WTC11 (cell line): ENCODE measurements around the gene ANGEL2. TPM values are rescaled to one million over a fixed set of nuclear protein-coding genes. Genes with fewer than 3 reads are reported as not detected.

ENCODE experiments used
- ATAC-seq: fragments of 200-7000 bp; cut with Tn5 transposase; 2 replicates; pipeline ENCODE4 v1.10.0; 2021; ENCODE audit warnings: mild to moderate bottlenecking, moderate library complexity
- CTCF ChIA-PET: fragments of 300-600 bp; sonication (Branson Sonifier 250); formaldehyde crosslinking; loops from one replicate; lab custom pipeline; 2021; ENCODE audit warnings: antibody characterized with exemption; lab: Charles Lee
- POLR2A ChIA-PET: fragments of 350-600 bp; sonication (Branson Sonifier 250); formaldehyde crosslinking; loops from one replicate; lab custom pipeline; 2021; ENCODE audit warnings: antibody characterized with exemption; lab: Charles Lee
- DNase-seq: peaks from one replicate; pipeline ENCODE4 v3.0.0; 2021; ENCODE audit warnings: low spot score
- H3K27ac Mint-ChIP-seq: 2 replicates; pipeline ENCODE4 v1.8.0; 2021; ENCODE audit warnings: mixed read lengths
- H3K27me3 Mint-ChIP-seq: 2 replicates; pipeline ENCODE4 v1.8.0; 2021; ENCODE audit warnings: low read depth, mild to moderate bottlenecking, moderate library complexity, mixed read lengths
- H3K36me3 Mint-ChIP-seq: 2 replicates; pipeline ENCODE4 v1.8.0; 2021; ENCODE audit warnings: mixed read lengths
- H3K4me1 Mint-ChIP-seq: 2 replicates; pipeline ENCODE4 v1.8.0; 2022; ENCODE audit warnings: mixed read lengths
- H3K4me3 Mint-ChIP-seq: 2 replicates; pipeline ENCODE4 v1.8.0; 2021; ENCODE audit warnings: mild to moderate bottlenecking, moderate library complexity, mixed read lengths
- H3K9me3 Mint-ChIP-seq: 2 replicates; pipeline ENCODE4 v1.8.0; 2021; ENCODE audit warnings: mixed read lengths
- ATF6 ChIP-seq: sonication (generic); formaldehyde crosslinking; IDR thresholded peaks from 2 replicates; pipeline ENCODE4 v1.8.1; 2023; ENCODE audit warnings: mild to moderate bottlenecking, missing genetic modification reagents
- CREM ChIP-seq: sonication (generic); formaldehyde crosslinking; IDR thresholded peaks from 2 replicates; pipeline ENCODE4 v1.8.1; 2022; ENCODE audit warnings: mild to moderate bottlenecking, missing genetic modification reagents, moderate library complexity
- E2F1 ChIP-seq: sonication (generic); formaldehyde crosslinking; IDR thresholded peaks from 2 replicates; pipeline ENCODE4 v1.8.0; 2022; ENCODE audit warnings: mild to moderate bottlenecking, missing genetic modification reagents
- ELF4 ChIP-seq: sonication (generic); formaldehyde crosslinking; IDR thresholded peaks from 2 replicates; pipeline ENCODE4 v1.8.1; 2022; ENCODE audit warnings: low read depth, mild to moderate bottlenecking, moderate library complexity, missing genetic modification reagents
- ESRRA ChIP-seq: sonication (generic); formaldehyde crosslinking; IDR thresholded peaks from 2 replicates; pipeline ENCODE4 v1.8.1; 2022; ENCODE audit warnings: mild to moderate bottlenecking, missing genetic modification reagents, borderline replicate concordance
- ETV6 ChIP-seq: sonication (generic); formaldehyde crosslinking; IDR thresholded peaks from 2 replicates; pipeline ENCODE4 v1.8.1; 2022; ENCODE audit warnings: mild to moderate bottlenecking, missing genetic modification reagents
- GRHL2 ChIP-seq: fragments of 250-450 bp; sonication (Bioruptor Pico); IDR thresholded peaks from 2 replicates; pipeline ENCODE4 v1.8.0; 2022; ENCODE audit warnings: mild to moderate bottlenecking, moderate library complexity; ENCODE audit not compliant: insufficient replicate concordance, severe bottlenecking
- IRF1 ChIP-seq: sonication (generic); formaldehyde crosslinking; IDR thresholded peaks from 2 replicates; pipeline ENCODE4 v1.8.0; 2023; ENCODE audit warnings: missing genetic modification reagents
- NFYB ChIP-seq: sonication (generic); formaldehyde crosslinking; conservative IDR thresholded peaks from 2 replicates; pipeline ENCODE4 v1.8.0; 2022; ENCODE audit warnings: low read depth, missing genetic modification reagents
- RORB ChIP-seq: fragments of 250-450 bp; sonication (Bioruptor Pico); IDR thresholded peaks from 2 replicates; pipeline ENCODE4 v1.9.0; 2021; ENCODE audit warnings: mild to moderate bottlenecking
- ZNF263 ChIP-seq: sonication (generic); formaldehyde crosslinking; IDR thresholded peaks from 2 replicates; pipeline ENCODE4 v1.8.1; 2022; ENCODE audit warnings: low read depth, mild to moderate bottlenecking, moderate library complexity, missing genetic modification reagents
- ZNF423 ChIP-seq: fragments of 250-450 bp; sonication (Bioruptor Pico); IDR thresholded peaks from 2 replicates; pipeline ENCODE4 v2.1.2; 2022; ENCODE audit warnings: mild to moderate bottlenecking, moderate library complexity
- total RNA-seq: library from RNA; stranded (reverse); gene quantifications from 3 replicates; pipeline ENCODE4 v1.2.3, GENCODE V29; 2021
- TF ChIP-seq, protein P1 (sequence below): sonication (generic); formaldehyde crosslinking; IDR thresholded peaks from 2 replicates; pipeline ENCODE4 v1.8.1; 2022; ENCODE audit warnings: missing genetic modification reagents, borderline replicate concordance
- TF ChIP-seq, protein P2 (sequence below): sonication (generic); formaldehyde crosslinking; IDR thresholded peaks from 2 replicates; pipeline ENCODE4 v1.8.0; 2022; ENCODE audit warnings: mild to moderate bottlenecking, missing genetic modification reagents
- TF ChIP-seq, protein P3 (sequence below): sonication (generic); formaldehyde crosslinking; IDR thresholded peaks from 2 replicates; pipeline ENCODE4 v1.8.1; 2023; ENCODE audit warnings: mild to moderate bottlenecking, missing genetic modification reagents, moderate library complexity
- TF ChIP-seq, protein P4 (sequence below): fragments of 250-450 bp; sonication (Bioruptor Pico); IDR thresholded peaks from 2 replicates; pipeline ENCODE4 v1.9.0; 2021; ENCODE audit warnings: mild to moderate bottlenecking

Gene ANGEL2
- total RNA-seq, 1 experiment from 2014 or later, result 38.6 TPM

DNA sequence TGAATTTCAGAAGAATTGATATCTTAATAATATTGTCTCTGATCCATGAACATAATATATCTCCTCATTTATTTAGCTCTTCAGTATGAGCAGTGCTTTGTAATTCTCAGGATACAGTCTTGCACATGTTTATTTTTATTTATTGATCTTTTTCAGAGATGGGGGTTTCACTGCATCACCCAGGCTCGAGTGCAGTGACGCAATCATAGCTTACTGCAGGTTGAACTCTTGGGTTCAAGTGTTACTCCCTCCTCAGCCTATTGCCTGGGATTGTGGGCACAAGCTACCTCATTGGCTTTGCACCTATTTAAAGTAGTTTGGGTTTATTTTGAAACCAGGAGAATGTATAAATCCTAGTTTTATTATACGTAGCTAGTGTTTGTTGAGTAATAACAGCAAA, 40.1 kb upstream of the ANGEL2 start (continued):
- TF ChIP-seq IRF1 (CRISPR knock-in tag), result no peak
- no peak for TF ChIP-seq ATF6 (CRISPR knock-in tag)

DNA sequence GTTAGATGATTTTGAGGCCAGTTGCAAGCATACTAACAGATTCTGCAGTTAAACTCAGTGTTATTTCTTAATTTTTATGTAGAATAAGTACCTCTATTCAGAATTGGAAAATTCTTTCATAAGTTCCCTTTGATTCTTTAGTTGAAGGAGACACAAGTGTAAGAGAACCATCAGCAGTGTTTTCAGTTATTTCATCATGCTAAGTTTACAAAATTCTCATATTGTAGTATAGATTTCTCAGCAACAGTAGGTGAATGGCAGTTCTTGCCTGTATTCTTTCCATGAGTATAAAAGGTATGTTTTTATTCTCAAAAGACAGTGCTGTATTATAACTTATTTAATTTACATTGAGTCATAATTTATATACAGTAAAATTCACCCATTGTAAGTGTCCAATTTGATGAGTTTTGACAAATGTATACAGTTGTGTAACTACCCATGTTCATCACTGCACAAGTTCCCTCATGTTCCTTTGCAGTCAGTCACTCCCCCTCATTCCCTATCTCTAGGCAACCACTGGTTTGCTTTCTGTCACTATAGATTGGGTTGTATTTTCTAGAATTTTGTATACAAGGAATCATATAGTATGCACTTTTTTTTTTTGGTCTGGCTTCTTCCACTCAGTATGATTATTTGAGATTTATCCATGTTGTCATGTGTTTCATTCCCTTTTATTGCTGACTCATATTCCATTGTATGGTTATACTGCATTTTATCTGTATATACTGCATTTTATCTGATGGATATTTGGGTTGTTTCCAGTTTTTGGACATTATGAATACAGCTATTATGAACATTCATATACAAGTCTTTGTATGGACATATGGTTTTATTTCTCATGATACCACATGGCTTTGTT, 39.3 kb upstream of the ANGEL2 start:
- no peaks in the 10 kb centered on the region for H3K27me3 Mint-ChIP-seq
- H3K36me3 Mint-ChIP-seq, result peaks cover 2% of the 10 kb centered on the region; the same call in 1 of the 2 replicates
- POLR2A ChIA-PET, result no interaction called here
- DNase-seq (no peak), ATAC-seq (no peak)
- no peak for TF ChIP-seq E2F1 (CRISPR knock-in tag)
- TF ChIP-seq ZNF263 (CRISPR knock-in tag), result no peak
- CTCF ChIA-PET, result no interaction called here
- no peak overlapping the region for H3K27ac Mint-ChIP-seq
- no peak overlapping the region for H3K4me3 Mint-ChIP-seq
- H3K4me1 Mint-ChIP-seq, result peaks cover 28% of the 10 kb centered on the region
- H3K9me3 Mint-ChIP-seq, result peaks cover 18% of the 10 kb centered on the region

DNA sequence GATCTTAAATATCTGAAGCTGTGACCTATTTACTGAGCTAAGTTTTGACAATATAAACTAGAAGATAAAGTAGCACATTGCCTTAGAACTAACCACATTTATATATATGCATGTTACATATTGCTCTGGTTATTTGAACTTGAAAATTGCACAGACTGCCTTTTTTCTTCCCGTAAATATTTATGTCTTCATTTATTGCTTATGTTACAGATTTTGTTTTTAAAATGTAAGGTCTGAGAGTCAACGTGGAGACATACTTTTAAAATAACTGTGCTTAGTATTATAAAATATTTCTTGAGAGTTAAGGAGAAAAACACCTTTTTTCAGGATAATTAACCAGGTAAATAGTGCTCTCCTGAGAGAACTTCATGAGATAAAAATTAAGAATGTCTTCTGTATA, 38.5 kb upstream of the ANGEL2 start:
- no peak overlapping the region for H3K27ac Mint-ChIP-seq
- ChIA-PET POLR2A (no interaction called here), CTCF (no interaction called here)
- DNase-seq (no peak), ATAC-seq (no peak)
- peaks cover 16% of the 10 kb centered on the region for H3K9me3 Mint-ChIP-seq
- H3K4me1 Mint-ChIP-seq, result peaks cover 33% of the 10 kb centered on the region
- H3K4me3 Mint-ChIP-seq, result no peak overlapping the region
- TF ChIP-seq E2F1 (CRISPR knock-in tag) (no peak), ELF4 (CRISPR knock-in tag) (no peak), ZNF263 (CRISPR knock-in tag) (no peak), ETV6 (CRISPR knock-in tag) (no peak), CREM (CRISPR knock-in tag) (no peak), NFYB (CRISPR knock-in tag) (no peak), GRHL2 (CRISPR knock-in tag) (no peak), ESRRA (no peak), ZNF423 (CRISPR knock-in tag) (no peak), RORB (CRISPR knock-in tag) (no peak)
- TF ChIP-seq, protein P1, sequence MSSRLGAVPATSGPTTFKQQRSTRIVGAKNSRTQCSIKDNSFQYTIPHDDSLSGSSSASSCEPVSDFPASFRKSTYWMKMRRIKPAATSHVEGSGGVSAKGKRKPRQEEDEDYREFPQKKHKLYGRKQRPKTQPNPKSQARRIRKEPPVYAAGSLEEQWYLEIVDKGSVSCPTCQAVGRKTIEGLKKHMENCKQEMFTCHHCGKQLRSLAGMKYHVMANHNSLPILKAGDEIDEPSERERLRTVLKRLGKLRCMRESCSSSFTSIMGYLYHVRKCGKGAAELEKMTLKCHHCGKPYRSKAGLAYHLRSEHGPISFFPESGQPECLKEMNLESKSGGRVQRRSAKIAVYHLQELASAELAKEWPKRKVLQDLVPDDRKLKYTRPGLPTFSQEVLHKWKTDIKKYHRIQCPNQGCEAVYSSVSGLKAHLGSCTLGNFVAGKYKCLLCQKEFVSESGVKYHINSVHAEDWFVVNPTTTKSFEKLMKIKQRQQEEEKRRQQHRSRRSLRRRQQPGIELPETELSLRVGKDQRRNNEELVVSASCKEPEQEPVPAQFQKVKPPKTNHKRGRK (CRISPR knock-in tag), result no peak
- TF ChIP-seq, protein P2, sequence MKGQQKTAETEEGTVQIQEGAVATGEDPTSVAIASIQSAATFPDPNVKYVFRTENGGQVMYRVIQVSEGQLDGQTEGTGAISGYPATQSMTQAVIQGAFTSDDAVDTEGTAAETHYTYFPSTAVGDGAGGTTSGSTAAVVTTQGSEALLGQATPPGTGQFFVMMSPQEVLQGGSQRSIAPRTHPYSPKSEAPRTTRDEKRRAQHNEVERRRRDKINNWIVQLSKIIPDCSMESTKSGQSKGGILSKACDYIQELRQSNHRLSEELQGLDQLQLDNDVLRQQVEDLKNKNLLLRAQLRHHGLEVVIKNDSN (CRISPR knock-in tag), result no peak
- TF ChIP-seq, protein P3, sequence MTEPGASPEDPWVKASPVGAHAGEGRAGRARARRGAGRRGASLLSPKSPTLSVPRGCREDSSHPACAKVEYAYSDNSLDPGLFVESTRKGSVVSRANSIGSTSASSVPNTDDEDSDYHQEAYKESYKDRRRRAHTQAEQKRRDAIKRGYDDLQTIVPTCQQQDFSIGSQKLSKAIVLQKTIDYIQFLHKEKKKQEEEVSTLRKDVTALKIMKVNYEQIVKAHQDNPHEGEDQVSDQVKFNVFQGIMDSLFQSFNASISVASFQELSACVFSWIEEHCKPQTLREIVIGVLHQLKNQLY (CRISPR knock-in tag), result no peak
- TF ChIP-seq, protein P4, sequence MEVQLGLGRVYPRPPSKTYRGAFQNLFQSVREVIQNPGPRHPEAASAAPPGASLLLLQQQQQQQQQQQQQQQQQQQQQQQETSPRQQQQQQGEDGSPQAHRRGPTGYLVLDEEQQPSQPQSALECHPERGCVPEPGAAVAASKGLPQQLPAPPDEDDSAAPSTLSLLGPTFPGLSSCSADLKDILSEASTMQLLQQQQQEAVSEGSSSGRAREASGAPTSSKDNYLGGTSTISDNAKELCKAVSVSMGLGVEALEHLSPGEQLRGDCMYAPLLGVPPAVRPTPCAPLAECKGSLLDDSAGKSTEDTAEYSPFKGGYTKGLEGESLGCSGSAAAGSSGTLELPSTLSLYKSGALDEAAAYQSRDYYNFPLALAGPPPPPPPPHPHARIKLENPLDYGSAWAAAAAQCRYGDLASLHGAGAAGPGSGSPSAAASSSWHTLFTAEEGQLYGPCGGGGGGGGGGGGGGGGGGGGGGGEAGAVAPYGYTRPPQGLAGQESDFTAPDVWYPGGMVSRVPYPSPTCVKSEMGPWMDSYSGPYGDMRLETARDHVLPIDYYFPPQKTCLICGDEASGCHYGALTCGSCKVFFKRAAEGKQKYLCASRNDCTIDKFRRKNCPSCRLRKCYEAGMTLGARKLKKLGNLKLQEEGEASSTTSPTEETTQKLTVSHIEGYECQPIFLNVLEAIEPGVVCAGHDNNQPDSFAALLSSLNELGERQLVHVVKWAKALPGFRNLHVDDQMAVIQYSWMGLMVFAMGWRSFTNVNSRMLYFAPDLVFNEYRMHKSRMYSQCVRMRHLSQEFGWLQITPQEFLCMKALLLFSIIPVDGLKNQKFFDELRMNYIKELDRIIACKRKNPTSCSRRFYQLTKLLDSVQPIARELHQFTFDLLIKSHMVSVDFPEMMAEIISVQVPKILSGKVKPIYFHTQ, result no peak
- H3K27me3 Mint-ChIP-seq, result no peaks in the 10 kb centered on the region
- peaks cover 2% of the 10 kb centered on the region; the same call in 1 of the 2 replicates for H3K36me3 Mint-ChIP-seq
